Pulmonary artery endothelial cell (primary cell): ENCODE results near the gene ZNF841. TPM values are rescaled to one million over a fixed set of nuclear protein-coding genes. Genes with fewer than 3 reads are reported as not detected.
A peak's percentile ranks its signal among the peaks of the same experiment; 100 is the strongest.
"Not testable (repeated sequence)": the region's sequence is repeated elsewhere in the genome, so short reads cannot be mapped to it uniquely, and the experiment has no call there.

Source experiments
- DNase-seq: peaks from one replicate; pipeline ENCODE4 v3.0.0-alpha.2; 2011; ENCODE audit warnings: low read depth, low spot score
- total RNA-seq: library from RNA; depleted of rRNA; stranded (reverse); fragments of >200 nt; gene quantifications from 2 replicates; pipeline ENCODE4 v1.2.3, GENCODE V29; 2014

Gene ZNF841
- 11.3 and 16.4 TPM in 2 replicates for total RNA-seq

DNA sequence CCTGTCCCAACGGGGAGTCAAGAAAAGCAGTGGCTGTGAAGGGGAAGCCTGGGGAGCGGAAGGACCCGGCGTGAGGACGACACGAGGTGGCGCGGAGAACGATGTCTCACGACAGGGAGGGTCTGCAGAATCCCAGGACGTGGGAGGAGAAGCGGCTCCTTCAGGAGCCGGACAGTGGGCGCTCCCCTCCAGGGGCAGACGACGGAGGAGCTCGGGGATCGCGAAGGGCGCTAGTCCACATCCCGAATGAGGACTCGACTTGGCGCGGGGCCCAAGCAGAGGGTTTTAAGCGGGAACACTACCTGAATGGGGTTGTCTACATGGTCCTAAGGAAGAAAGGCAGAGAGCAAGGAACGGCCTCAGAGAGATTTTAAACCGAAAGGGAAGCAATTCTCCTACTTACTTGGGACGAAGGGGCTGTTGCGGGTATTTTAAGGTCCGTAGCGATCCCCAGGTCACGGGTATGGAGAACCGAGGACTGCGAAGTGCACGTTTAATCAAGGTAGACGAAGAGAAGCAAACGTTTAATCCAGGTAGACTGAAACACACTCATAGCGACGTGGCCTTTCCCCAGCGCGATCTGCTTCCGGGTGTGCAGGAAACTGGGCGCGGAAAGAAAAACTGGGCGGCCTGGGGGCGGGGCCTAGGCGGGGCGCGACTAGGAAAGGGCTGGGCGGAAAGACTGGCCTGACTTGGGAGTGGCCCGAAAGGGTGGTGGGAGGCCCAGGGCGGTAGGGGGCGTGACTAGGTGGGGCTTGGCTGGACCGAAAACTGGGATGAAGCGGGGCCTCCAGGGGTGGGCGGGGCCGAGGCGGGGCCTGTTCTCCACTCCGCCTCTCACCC, at the start of gene ZNF841:
TSS of gene ZNF841 (minus strand) at position 594 of the 843 bp plus-strand sequence. CDS start 10,964 bp downstream, outside the sequence.
- DNase-seq = peak; percentile 83

DNA sequence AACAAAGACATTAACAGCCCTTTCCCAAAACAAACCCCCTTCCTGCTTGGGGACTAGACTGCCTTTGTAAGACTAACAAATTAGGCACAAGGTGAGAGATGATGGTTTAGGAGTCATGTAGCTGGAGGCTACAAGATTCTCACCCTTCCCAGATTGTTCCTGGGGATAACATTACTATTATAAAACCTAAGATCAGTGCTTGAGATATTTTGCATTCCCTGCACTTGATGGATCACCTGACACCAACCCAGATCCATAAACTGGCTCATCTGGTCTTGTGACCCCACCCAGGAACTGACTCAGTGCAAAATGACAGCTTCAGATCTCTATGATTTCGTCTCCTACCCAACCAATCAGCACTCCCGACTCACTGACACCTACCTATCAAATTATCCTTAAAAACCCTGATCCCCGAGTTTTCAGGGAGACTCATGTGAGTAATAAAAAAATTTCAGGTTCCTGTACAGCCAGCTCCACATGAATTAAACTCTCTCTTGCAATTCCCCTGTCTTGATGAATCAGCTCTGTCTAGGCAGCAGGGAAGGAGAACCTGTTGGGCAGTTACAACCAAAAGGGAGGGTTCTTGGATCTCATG, 46.5 kb upstream of the ZNF841 start:
- no peak for DNase-seq

DNA sequence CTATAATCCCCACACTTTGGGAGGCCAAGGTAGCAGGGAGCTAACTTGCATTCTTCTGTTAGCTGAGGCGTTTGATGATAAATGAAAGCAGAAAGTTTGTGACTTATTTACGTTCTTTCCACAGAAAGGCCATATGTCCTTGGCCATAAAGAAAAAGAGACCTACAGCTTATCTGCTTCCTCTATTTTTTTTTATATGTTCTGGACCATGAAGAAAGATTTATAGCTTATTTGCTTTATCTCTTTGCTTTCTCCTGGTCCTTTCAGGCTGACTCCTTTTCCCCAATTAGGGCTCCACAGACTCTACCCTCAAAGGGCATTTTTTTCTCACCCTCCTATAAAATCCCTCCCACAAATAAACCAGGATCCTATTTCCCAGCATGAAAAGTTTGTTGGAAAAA, 45.6 kb upstream of the ZNF841 start:
- no peak for DNase-seq

DNA sequence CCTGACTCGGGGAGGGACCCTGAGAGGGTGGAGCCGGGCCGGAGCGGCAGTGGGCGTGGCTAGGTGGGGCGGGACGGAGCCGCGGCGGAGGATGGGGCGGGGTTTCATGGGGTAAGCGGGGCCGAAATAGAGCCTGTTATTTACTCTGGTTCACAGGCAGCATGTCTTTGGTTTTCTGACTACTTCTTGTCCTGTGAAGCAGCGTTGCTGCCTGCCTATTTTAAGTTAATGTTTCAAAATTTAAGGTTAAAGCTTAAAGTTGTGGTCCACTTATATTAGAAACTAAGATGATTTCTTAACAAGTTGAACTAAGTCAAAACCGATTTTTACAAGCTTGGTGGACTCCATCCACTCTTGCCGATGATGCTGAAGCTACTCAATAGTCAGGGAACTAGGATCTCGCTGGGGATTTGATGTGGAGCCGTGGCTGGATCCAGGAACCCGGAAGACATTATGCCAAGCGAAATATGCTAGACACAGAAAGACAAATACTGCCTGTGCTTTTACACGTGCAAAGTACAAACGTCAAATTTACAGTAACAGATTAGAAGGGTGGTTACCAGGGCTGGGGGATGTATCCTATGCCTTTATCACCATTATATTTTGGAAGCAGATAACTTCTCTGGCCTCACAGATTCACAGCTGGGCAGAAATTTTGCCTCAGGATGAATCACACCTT, 44.6 kb upstream of the ZNF841 start:
- no peak for DNase-seq

DNA sequence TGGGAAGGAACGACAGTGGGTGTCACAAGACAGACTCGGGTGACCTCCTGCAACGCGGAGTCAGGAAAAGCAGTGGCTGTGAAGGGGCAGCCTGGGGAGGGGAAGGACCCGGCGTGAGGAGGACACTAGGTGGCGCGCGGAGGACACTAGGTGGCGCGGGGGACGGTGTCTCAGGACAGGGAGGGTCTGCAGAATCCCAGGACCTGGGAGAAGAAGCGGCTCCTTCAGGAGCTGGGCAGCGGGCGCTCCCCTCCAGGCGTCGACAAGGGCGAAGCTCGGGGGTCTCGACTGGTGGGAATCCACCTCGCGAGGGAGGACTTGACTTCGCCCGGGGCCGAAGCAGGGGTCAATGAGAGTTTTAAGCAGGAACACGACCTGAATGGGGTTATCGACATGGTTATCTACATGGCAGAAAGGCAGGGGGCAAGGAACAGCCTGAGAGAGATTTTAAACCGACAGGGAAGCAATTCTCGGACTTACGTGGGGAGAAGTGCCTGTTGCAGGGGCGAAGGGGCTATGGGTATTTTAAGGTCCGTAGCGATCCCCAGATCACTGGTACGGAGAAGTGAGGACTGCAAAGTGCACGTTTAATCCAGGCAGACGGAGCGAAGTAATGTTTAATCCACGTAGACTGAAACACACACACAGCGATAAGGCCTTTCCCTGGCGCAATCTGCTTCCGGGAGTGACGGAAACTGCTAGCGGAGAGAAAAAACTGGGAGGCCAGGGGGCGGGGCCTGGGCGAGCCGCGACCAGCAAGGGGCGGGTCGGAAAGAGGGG, 43.9 kb upstream of the ZNF841 start, which contains the start of gene ZNF616:
TSS of gene ZNF616 (minus strand) at position 687 of the 780 bp plus-strand sequence. CDS start 9,426 bp downstream, outside the sequence.
- DNase-seq = peak; percentile 77

DNA sequence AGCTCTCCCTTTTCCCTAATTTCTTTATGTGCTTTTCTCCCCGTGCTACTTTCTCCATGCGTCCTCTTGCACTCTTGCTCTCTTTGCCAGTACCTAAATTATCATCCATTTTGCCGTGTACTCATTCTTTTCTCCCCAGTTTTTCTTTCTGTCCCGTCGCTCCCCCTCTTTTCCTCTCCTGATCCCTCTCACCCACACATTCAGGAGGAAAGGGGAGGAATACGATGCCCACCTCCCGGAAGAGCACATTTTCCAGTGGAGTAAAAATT, 43.4 kb upstream of the ZNF841 start:
- DNase-seq = no peak

DNA sequence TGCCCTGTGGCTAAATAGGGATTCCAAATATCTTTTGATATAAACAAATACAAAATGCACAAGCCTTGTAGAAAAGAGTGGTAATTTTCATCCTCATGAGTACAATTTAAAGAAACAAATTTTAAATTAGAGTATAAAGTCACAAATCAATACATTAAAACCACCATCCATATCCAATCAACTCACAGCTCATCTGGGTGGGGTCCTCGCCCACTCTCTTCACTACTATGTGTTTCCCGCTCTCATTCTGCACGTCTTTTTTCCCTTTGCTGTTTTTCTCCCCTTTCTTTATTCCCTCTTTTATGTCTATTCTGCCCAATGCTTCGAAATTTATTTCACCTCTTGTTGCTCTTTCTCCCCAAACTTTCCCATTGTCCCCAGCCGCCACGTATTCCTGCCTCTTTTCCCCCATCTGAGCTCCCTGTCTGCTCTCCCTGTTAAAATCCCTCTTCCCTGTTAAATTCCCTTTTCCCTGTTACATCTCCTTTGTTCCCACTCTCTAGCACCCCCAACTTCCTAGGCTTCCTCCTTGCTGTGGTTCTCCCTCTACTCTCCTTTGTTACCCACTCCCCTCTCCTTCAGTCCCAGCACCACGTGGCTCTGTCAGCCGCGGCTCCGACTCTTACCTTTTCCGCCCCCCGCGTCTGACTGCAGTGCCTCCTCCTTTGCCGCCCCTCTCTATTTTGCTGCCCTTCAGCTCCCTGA, 42.9 kb upstream of the ZNF841 start:
- DNase-seq = no peak

DNA sequence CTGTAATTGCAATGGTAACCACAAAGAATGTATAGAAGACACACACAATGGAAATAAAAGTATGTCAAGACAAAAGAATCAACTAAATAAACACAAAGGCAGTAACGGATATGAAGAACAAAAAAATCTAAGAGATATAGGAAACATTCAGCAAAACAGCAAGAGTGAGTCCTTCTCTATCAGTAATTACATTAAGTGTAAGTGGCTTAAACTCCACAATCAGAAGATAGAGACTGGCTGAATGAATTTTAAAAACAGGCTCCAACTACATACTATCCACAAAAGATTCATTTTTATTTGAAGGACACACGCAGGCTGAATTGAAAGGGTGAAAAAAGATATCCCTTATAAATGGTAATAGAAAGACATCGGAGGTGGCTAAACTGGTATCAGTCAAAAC, 24.7 kb upstream of the ZNF841 start:
- DNase-seq = no peak

DNA sequence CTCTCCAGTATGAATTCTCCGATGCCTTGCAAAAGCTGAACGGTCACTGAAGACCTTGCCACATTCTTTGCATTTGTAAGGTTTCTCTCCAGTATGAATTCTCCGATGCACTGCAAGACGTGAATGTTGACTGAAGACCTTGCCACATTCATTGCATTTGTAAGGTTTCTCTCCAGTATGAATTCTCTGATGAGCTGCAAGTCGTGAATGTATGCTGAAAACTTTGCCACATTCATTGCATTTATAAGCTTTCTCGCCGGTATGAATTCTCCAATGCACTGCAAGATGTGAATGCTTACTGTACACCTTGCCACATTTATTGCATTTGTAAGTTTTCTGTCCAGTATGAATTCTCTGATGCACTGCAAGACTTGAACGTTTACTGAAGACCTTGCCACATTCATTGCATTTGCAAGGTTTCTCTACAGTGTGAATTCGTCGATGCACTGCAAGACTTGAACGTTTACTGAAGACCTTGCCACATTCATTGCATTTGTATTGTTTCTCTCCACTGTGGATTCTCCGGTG, 20.0 kb upstream of the ZNF841 start:
- DNase-seq = no peak

DNA sequence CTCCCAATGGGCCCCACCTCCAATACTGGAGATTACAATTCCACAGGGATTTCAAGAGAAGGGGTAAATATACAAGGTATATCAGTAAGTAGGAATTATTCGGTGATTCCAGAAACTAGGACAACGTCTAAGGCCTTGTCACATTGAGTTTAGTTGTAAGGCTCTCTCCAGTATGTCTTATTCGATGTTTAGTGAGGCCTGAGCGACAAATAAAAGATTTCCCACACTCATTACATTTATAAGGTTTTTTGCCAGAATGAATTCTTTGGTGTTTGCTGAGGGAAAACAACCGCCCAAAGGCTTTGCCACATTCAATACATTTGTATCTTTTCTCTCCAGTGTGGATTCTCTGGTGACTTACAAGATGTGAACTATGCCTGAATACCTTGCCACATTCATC, 19.1 kb upstream of the ZNF841 start:
- DNase-seq = no peak

DNA sequence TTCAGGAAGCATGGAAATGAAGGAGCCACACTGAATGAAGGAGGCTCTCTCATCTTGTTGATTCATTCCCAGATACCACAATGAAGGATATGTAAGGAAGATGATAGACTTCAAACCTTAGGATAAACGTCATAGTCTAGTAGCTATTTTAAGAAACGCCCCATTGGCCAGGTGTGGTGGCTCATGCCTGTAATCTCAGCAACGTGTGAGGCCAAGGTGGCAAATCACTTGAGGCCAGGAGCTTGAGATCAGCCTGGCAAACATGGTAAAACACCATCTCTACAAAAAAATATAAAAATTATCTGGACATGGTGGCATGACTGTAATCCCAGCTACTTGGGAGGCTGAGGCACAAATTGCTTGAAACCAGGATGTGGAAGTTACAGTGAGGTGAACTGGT, 17.1 kb upstream of the ZNF841 start:
- DNase-seq = no peak

DNA sequence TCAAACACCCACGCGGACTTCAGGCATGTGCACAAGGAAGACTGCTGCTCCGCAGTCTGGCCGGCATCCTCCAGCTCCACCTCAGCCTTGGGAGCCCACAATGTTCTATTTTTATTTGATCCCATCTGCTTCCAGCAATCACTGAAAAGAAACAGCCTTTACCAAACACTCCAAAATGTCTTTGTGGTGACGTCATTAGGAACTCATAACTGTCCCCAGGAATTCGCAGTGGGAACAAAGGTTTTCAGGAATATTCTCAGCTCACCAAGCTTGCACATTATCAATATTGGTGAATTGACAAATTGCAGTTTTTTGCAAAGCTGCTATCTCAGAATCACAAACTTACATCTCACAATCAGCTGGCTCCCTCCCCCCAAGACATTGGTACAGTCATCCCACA, 15.2 kb upstream of the ZNF841 start:
- DNase-seq = no peak

DNA sequence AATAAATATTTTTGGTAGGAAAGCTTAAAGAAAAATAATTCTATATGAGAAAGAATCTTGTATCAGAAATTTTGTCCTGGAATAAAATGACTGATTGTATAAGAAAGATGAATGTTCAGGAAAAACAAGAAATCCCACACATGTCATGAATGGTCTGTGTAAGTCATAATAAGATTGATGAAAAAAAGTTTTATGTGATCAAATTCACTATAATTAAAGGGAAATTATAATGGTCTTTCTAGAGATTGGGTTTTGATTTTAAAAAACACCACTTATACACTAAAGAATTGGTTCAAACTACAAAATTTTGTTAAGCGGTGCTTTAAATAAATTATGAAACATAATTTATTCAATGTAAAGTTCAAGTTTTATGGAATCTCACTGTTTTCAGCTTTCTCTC, 7.2 kb upstream of the ZNF841 start:
- no peak for DNase-seq

DNA sequence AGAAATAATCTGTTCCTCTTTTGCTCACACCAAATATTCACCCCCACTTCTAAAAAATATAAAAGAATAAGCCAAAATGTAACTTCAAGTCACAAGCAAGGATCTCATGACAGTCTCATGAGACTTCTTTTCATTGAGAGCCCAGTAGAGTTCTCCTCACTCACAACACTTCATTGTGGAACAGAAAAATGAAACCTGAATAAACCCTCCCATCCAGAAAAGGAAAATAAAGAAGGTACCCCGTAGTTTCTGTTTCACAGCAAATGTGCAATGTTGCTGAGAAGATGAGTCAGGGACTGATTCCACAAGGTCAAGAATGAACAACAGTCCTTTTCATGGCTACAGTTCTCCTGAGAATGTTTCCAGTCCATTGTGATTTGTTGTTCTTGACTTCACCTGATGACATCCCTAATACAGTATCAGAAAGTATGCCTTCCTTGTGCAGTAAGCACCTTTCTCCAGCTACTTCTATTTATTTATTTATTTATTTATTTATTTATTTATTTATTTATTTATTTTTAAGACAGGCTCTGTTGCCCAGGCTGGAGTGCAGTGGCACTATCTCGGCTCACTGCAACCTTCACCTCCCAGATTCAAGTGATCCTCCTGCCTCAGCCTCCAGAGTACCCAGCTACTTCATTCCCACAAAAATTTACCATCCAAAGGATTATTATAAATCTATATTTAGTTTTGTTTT, 6.4 kb upstream of the ZNF841 start:
- DNase-seq = no peak

DNA sequence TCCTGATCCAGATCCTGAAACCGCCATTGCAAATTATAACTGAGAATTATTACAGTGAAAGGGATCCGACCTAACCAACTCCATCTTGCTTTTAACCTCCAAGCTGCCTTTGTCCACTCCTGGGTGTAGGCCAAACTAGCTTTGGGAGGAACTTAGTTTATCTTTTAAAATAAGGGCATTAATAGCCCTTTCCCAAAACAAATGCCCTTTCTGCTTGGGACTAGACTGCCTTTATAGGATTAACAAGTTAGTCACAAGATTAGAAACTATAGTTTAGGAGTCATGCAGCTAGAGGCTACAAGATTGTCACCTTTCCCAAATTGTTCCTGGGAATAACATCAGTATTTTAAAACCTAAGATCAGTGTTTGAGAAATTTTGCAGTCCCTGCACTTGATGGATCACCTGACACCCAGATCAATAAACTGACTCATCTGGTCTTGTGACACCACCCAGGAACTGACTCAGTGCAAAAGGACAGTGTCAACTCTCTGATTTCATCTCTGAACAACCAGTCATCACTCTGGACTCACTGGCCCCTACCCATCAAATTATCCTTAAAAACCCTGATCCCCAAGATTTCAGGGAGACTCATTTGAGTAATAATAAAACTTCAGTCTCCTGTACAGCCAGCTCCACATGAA, 4.1 kb upstream of the ZNF841 start:
- no peak for DNase-seq

DNA sequence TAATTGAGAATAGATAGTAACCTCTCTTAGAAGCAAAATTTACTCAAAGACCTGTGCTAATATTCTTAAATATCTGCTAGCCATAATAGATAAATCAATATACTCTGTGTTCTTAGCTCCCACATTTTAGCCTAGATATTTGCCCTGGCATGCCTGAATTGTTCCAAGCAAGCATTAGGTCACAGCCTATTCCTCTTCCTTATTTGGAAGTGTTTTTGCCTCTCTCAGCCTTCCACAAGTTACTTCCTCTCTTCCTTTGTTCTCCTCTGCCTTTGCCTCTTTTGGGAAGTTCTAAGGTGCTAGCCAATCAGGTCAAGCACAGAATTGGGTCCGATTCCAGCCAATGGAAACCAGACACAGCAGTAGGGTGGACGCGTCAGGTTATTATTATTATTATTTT, 851 bp upstream of the ZNF841 start:
- DNase-seq = not testable (repeated sequence)

DNA sequence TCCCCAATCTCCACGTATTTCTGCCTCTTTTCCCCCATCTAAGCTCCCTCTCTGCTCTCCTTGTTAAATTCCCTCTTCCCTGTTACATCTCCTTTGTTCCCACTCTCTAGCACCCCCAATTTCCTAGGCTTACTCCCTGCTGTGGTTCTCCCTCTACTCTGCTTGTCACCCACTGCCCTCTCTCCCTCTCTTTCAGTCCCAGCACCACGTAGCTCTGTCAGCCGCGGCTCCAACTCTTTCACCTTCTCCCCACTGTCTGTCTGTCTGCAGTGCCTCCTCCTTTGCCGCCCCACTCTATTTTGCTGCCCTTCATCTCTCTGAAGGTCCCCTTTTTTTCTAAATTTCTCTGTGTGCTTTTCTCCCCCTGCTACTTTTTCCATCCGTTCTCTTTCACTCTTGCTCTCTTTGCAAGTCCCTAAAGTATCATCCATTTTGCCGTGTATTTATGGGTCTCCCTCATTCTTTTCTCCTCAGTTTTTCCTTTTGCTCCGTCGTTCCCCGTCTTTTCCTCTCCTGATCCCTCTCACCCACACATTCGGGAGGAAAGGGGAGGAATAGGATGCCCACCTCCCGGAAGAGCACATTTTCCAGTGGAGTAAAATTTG, 937 bp downstream of the ZNF841 start:
- no peak for DNase-seq

DNA sequence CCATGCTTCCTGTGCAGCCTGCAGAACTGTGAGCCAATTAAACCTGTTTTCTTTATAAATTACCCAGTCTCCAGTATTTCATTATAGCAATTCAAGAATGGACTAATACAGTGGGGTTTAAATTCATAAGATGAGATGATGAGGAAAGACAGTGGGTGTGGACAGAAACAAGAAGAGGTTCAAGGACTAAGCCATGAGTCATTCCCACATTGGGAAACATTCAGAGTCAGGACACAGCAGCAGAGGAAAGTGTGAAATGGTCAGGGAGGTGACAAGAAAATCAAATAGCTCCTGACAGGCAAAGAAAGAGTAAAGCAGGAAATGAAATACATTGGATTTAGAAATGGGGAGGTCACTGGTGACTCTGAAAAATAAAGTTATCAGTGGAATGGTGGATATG, 9.1 kb downstream of the ZNF841 start:
- DNase-seq = no peak

DNA sequence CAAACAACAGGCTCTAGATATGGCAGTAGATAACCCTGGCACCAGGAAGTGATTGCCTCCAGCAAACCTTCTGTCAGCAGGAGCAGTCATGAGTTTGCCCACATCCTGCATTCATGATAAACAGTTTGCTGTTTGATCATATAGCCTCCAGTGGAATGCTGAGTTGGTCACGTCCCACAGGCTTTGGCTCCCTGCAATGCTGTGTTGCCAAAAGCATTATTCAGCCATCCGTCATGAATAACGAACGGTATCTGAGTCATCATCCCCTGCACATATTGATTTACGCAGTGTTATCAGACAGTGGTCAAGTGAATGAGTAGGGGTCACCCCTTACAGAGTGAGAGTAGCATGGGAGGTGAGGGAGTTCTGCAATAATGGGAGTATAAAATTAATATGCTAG, 25.1 kb downstream of the ZNF841 start:
- DNase-seq = no peak
